ENCODE results near the gene KIR3DL2.

KIR3DL2 gene

DNA sequence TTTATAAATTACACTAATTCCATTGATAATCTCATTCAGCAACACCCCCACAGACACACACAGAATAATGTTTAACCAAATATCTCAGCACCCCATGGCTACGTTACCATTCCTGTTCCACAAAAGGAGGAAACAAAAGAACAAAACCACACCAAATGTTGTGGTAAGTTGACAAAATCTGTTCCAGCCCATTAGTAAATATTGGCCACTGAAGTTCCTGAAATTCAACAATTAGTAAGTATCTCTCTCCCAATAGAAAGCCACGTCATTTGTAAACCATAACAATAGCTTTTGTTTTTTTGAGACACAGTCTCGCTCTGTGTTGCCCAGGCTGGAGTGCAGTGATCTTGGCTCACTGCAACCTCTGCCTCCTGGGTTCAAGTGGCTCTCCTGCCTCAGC, 21.5 kb downstream of the KIR3DL2 start:
- no peak for TF ChIP-seq CTCF (IDR thresholded peaks at IDR 0.05; ENCODE audit: low read depth, low read length, missing control alignments)
- H3K4me3 ChIP-seq (ENCODE audit: low read depth, low read length), result no peak overlapping the region
- DNase-seq (ENCODE audit: low read depth), result no peak

DNA sequence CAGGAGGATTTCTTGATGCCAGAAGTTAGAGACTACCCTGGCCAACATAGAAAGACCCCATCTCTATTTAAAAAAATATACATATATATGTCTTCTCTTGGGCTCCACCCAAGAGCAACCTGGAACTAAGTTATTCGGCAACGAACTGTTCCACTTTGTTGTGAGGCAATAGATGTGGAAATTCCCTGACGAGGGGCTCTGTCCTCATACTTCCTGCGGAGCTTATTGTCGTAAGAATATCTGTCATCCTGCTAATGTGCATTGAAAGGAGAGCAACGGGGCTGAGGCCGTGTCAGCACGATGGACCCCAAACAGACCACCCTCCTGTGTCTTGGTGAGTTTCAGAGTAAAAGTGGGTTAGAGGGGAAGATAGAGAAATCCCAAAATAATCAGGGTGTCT, 23.7 kb downstream of the KIR3DL2 start, which contains the start of gene FCAR:
TSS of gene FCAR (plus strand) at position 246 of the 400 bp plus-strand sequence. CDS start at position 301, 55 bp downstream.
- no peak for TF ChIP-seq CTCF (IDR thresholded peaks at IDR 0.05; ENCODE audit: low read depth, low read length, missing control alignments)
- H3K4me3 ChIP-seq (ENCODE audit: low read depth, low read length), result no peak within 1 kb of the TSS
- no peak for DNase-seq (ENCODE audit: low read depth)

DNA sequence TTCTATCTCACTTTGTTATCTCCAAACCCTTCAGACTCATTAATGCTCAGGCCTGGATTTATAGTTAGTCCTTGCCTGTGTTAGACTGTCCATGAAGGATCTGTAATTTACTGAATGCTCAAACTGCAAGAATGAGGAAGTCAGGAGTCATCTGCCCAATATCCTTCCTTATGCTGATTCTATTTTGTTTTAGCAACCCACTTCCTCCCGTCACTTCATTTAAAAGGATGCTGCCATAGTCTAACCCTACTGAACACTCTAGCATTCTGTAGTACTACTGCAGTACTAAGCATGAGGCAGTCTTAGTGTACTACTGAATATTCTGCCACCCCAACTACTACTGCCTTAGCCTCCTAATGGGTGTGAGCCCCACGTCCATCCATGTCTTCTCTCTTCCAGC, 25.3 kb downstream of the KIR3DL2 start:
- no peak for DNase-seq (ENCODE audit: low read depth)

DNA sequence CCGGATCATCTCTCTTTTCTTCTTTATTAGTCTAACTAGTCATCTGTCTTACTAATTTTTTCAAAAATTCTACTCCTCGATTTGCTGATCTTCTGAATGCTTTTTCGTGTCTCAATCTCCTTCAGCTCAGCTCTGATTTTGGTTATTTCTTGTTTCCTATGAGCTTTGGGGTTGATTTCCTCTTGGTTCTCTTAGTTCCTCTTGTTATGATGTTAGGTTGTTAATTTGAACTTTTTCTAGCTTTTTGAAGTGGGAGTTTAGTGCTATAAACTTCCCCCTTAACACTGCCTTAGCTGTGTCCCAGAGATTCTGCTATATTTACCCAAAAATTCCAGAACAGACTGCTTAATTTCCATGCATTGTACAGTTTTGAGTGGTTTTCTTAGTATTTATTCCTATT, 27.2 kb downstream of the KIR3DL2 start:
- no peak for TF ChIP-seq CTCF (IDR thresholded peaks at IDR 0.05; ENCODE audit: low read depth, low read length, missing control alignments)
- no peak for DNase-seq (ENCODE audit: low read depth)
- no peak overlapping the region for H3K4me3 ChIP-seq (ENCODE audit: low read depth, low read length)

More for the DNA sequence above, 25.3 kb downstream of the KIR3DL2 start:
- no peak for TF ChIP-seq CTCF (IDR thresholded peaks at IDR 0.05; ENCODE audit: low read depth, low read length, missing control alignments)
- no peak overlapping the region for H3K4me3 ChIP-seq (ENCODE audit: low read depth, low read length)

DNA sequence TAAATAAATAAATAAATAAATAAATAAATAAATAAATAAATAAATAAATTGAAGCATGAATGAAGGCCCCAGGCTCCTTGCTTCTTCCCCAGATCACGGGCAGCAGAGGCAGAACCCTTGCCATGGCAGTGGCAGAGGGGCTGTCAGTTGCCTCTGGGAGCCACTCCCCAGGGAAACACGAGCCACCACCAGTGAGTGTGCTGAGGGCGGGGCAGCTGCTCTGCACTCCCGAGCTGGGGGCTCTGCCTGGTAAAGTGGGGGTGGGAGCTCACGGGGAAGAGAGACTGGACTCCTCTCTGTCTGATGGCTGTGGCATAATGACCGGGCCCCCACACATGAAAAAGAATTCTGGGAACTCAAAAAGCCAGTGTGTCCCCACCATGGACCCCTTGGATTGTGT, 31.6 kb downstream of the KIR3DL2 start:
- H3K4me3 ChIP-seq (ENCODE audit: low read depth, low read length), result no peak overlapping the region
- no peak for TF ChIP-seq CTCF (IDR thresholded peaks at IDR 0.05; ENCODE audit: low read depth, low read length, missing control alignments)
- DNase-seq (ENCODE audit: low read depth), result no peak

DNA sequence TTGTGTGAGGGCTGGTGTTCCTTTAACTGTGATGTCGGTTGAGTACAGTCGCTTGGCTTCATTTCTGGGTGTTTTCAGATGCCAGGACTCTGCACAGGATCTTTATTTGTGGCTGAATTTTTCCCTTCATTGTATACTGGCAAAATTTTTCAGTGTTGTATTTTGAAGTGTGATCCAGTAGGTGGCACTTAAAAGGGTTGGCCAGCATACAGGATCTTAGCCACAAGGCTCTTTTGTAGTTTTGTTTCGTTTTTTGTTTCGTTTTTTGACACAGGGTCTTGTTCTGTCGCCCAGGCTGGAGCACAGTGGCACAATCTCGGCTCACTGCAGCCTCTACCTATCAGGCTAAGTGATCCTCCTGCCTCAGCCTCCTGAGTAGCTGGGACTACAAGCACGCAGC, 32.5 kb downstream of the KIR3DL2 start:
- peak; percentile 35 for DNase-seq (ENCODE audit: low read depth)
- peak; percentile 45 for TF ChIP-seq CTCF (IDR thresholded peaks at IDR 0.05; ENCODE audit: low read depth, low read length, missing control alignments)
- H3K4me3 ChIP-seq (ENCODE audit: low read depth, low read length), result no peak overlapping the region

- TF ChIP-seq CTCF (IDR thresholded peaks at IDR 0.05; ENCODE audit: low read depth, low read length, missing control alignments), result no peak
- H3K4me3 ChIP-seq (ENCODE audit: low read depth, low read length), result no peak overlapping the region
- DNase-seq (ENCODE audit: low read depth), result no peak
Measured at GRCh38 chr19:54883228-54883627, 33.0 kb downstream of the KIR3DL2 start.

Measured in GM12864 (cell line).